ENCODE data around the gene TTYH1.

TTYH1 gene

GRCh38 chr19:54448040-54448773 is 32.9 kb downstream of the TTYH1 start:
- peaks cover 22% of the 10 kb centered on the region for H3K36me3 ChIP-seq (ENCODE audit: control insufficient read depth, insufficient read depth, low read length)
- DNase-seq (ENCODE audit: extremely low read depth, insufficient read length), result peak; percentile 57
- no peak for TF ChIP-seq CTCF (IDR thresholded peaks at IDR 0.05; ENCODE audit: insufficient read depth, low read length, poor library complexity, severe bottlenecking)
- H3K27me3 ChIP-seq (replicated peaks; ENCODE audit: control insufficient read depth, insufficient read depth, low read length), result no peaks in the 10 kb centered on the region
- H3K4me3 ChIP-seq (replicated peaks; ENCODE audit: low read depth, low read length), result peak overlapping the region; percentile 99

GRCh38 chr19:54448774-54449700 is 33.8 kb downstream of the TTYH1 start, which contains the start of gene LENG8:
LENG8 (plus strand) TSS chr19:54449199; CDS start chr19:54451345, 2,146 bp downstream.
- H3K36me3 ChIP-seq (ENCODE audit: control insufficient read depth, insufficient read depth, low read length), result peaks cover 30% of the 10 kb centered on the region
- peak within 1 kb of the TSS; percentile 99 for H3K4me3 ChIP-seq (replicated peaks; ENCODE audit: low read depth, low read length)
- peak; percentile 100 for DNase-seq (ENCODE audit: extremely low read depth, insufficient read length)
- no peaks in the 10 kb centered on the region for H3K27me3 ChIP-seq (replicated peaks; ENCODE audit: control insufficient read depth, insufficient read depth, low read length)
- TF ChIP-seq CTCF (IDR thresholded peaks at IDR 0.05; ENCODE audit: insufficient read depth, low read length, poor library complexity, severe bottlenecking), result no peak

- H3K36me3 ChIP-seq (ENCODE audit: control insufficient read depth, insufficient read depth, low read length), result peaks cover 35% of the 10 kb centered on the region
- no peak for TF ChIP-seq CTCF (IDR thresholded peaks at IDR 0.05; ENCODE audit: insufficient read depth, low read length, poor library complexity, severe bottlenecking)
- no peak for DNase-seq (ENCODE audit: extremely low read depth, insufficient read length)
- no peaks in the 10 kb centered on the region for H3K27me3 ChIP-seq (replicated peaks; ENCODE audit: control insufficient read depth, insufficient read depth, low read length)
- H3K4me3 ChIP-seq (replicated peaks; ENCODE audit: low read depth, low read length), result peak overlapping the region; percentile 99
Observed at GRCh38 chr19:54449701-54450069, 34.4 kb downstream of the TTYH1 start.

- Histone ChIP-seq H3K4me3 (replicated peaks; ENCODE audit: low read depth, low read length) (no peak overlapping the region), H3K36me3 (ENCODE audit: control insufficient read depth, insufficient read depth, low read length) (peaks cover 49% of the 10 kb centered on the region), H3K27me3 (replicated peaks; ENCODE audit: control insufficient read depth, insufficient read depth, low read length) (no peaks in the 10 kb centered on the region)
- no peak for DNase-seq (ENCODE audit: extremely low read depth, insufficient read length)
- no peak for TF ChIP-seq CTCF (IDR thresholded peaks at IDR 0.05; ENCODE audit: insufficient read depth, low read length, poor library complexity, severe bottlenecking)
Observed at GRCh38 chr19:54451331-54451871, 36.1 kb downstream of the TTYH1 start.

GRCh38 chr19:54451997-54452396 is 36.7 kb downstream of the TTYH1 start:
- DNase-seq (ENCODE audit: extremely low read depth, insufficient read length), result no peak
- no peaks in the 10 kb centered on the region for H3K27me3 ChIP-seq (replicated peaks; ENCODE audit: control insufficient read depth, insufficient read depth, low read length)
- H3K36me3 ChIP-seq (ENCODE audit: control insufficient read depth, insufficient read depth, low read length), result peaks cover 53% of the 10 kb centered on the region
- no peak overlapping the region for H3K4me3 ChIP-seq (replicated peaks; ENCODE audit: low read depth, low read length)
- no peak for TF ChIP-seq CTCF (IDR thresholded peaks at IDR 0.05; ENCODE audit: insufficient read depth, low read length, poor library complexity, severe bottlenecking)
